ENCODE data around the gene NTMT1. TPM values are rescaled to one million over a fixed set of nuclear protein-coding genes. Genes with fewer than 3 reads are reported as not detected.

NTMT1 gene
- total and polyA plus RNA-seq, 9 of the 15 experiments (the other 6 are each of a cell fraction or from before 2014, with no cell fraction given) = 42.1 to 116 (median 74.7) TPM

GRCh38 chr9:129590466-129590865, 35.5 kb upstream of the NTMT1 start:
- no peaks in the 10 kb centered on the region for H3K9me1 ChIP-seq (ENCODE audit: control insufficient read depth, insufficient read depth, low read length)
- no peak overlapping the region for H3K9ac ChIP-seq (ENCODE audit: insufficient read depth in 1 of 2, low read depth in 2 of 2, low read length in 2 of 2)
- H2AFZ ChIP-seq (ENCODE audit: low read depth, low read length) = no peak overlapping the region
- no peak overlapping the region for H3K27ac ChIP-seq (ENCODE audit: extremely low read depth, low read depth, low read length)
- H4K20me1 ChIP-seq (replicated peaks; ENCODE audit: control insufficient read depth, insufficient read depth, low read length) = no peaks in the 10 kb centered on the region
- no peaks in the 10 kb centered on the region for H3K9me3 ChIP-seq (replicated peaks; ENCODE audit: control insufficient read depth, insufficient read depth, low read depth, low read length)
- H3K36me3 ChIP-seq (ENCODE audit: control insufficient read depth, insufficient read depth, low read length) = no peaks in the 10 kb centered on the region
- CTCF ChIA-PET (ENCODE audit: low intra/inter-chr PET ratio) = no interaction called here
- no peak for FAIRE-seq
- H3K4me2 ChIP-seq (ENCODE audit: insufficient read depth, low read length) = no peak overlapping the region
- BruUV-seq (replicated peaks) = no TSS peak
- no peaks in the 10 kb centered on the region for H3K79me2 ChIP-seq (ENCODE audit: control insufficient read depth, insufficient read depth, low read length)
- no peak for TF ChIP-seq ZC3H11A (IDR thresholded peaks at IDR 0.05; ENCODE audit: low read depth, low read length)
- no peak for TF ChIP-seq ZNF589 (CRISPR knock-in tag; IDR thresholded peaks at IDR 0.05; ENCODE audit: low read depth)
- TF ChIP-seq, protein P1, sequence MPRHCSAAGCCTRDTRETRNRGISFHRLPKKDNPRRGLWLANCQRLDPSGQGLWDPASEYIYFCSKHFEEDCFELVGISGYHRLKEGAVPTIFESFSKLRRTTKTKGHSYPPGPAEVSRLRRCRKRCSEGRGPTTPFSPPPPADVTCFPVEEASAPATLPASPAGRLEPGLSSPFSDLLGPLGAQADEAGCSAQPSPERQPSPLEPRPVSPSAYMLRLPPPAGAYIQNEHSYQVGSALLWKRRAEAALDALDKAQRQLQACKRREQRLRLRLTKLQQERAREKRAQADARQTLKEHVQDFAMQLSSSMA (CRISPR knock-in tag; IDR thresholded peaks at IDR 0.05) = no peak
- TF ChIP-seq CUX1 (CRISPR knock-in tag; IDR thresholded peaks at IDR 0.05) = no peak
- TF ChIP-seq C11orf30 (IDR thresholded peaks at IDR 0.05; ENCODE audit: low read depth) = no peak
- no peak for TF ChIP-seq SREBF1 (IDR thresholded peaks at IDR 0.05; ENCODE audit: borderline replicate concordance, low read depth, low read length)
- ATAC-seq = no peak
- 76% methylated on average over 6 of the region's 6 CpGs for WGBS (ENCODE audit: insufficient coverage, low coverage, missing lambda C conversion rate)
- in situ Hi-C loops (cut with MboI) = no loop called here
- peaks cover 24 to 32% of the 10 kb centered on the region in 2 experiments for H3K4me1 ChIP-seq (replicated peaks in 1 of 2; ENCODE audit: control insufficient read depth in 2 of 2, insufficient read depth in 2 of 2, low read length in 2 of 2)
- POLR2A ChIA-PET = interaction anchor here (1.1 kb wide), 1 partner anchor 412 kb away, joined by 3 read pairs; the partner anchor contains the start of gene IER5L
- no peak overlapping the region for H3K4me3 ChIP-seq
- DNase-seq (ENCODE audit: extremely low read depth in 1 of 4, low spot score in 3 of 4) = no peak
- no peaks in the 10 kb centered on the region for H3K27me3 ChIP-seq (ENCODE audit: control insufficient read depth in 2 of 2, insufficient read depth in 2 of 2, low read length in 2 of 2)
- intact Hi-C loops (cut with micrococcal nuclease) = loop anchor here (10.0 kb wide), 1 partner anchor 186 kb away; no protein-coding TSS in a partner anchor

Data from K562 (cell line).